ENCODE results near the gene MT1G. TPM values are rescaled to one million over a fixed set of nuclear protein-coding genes. Genes with fewer than 3 reads are reported as not detected.
"Not testable (repeated sequence)": the region's sequence is repeated elsewhere in the genome, so short reads cannot be mapped to it uniquely, and the experiment has no call there.

The MT1G gene
- total RNA-seq, 1 experiment from 2014 or later, result 23.4 TPM

GRCh38 chr16:56621665-56622445, 46.0 kb downstream of the MT1G start:
- H3K4me1 ChIP-seq (ENCODE audit: insufficient read depth, low read length); H3K9me3 ChIP-seq (ENCODE audit: control insufficient read depth, low read depth, low read length); H2AFZ ChIP-seq (ENCODE audit: low read length); H2BK120ac ChIP-seq (ENCODE audit: low read depth, low read length, poor library complexity, severe bottlenecking); H4K8ac ChIP-seq (replicated peaks; ENCODE audit: insufficient read length, low read depth, low read length); H3K18ac ChIP-seq (ENCODE audit: insufficient read length, low read depth, low read length); H3K23ac ChIP-seq (ENCODE audit: insufficient read length, low read depth, low read length); H2AK5ac ChIP-seq (ENCODE audit: insufficient read length, low read length); H3K79me2 ChIP-seq (ENCODE audit: insufficient read depth, low read length); H4K91ac ChIP-seq (ENCODE audit: insufficient read length, low read depth, low read length); DNase-seq; H3K14ac ChIP-seq (ENCODE audit: insufficient read depth, low read length); H3K79me1 ChIP-seq (ENCODE audit: insufficient read depth, low read depth, low read length, poor library complexity, severe bottlenecking); H3K9ac ChIP-seq (ENCODE audit: extremely low read depth, insufficient read length, low read length); H3K4ac ChIP-seq (ENCODE audit: low read depth, low read length); H3K27ac ChIP-seq (ENCODE audit: insufficient read length, low read depth, low read length); H2BK5ac ChIP-seq (ENCODE audit: insufficient read length, low read length); H3K27ac Mint-ChIP-seq; H3K36me3 Mint-ChIP-seq (ENCODE audit: insufficient read depth in 1 of 3, low read depth in 3 of 3); H3K56ac ChIP-seq (ENCODE audit: insufficient read length, low read depth, low read length); H3T11ph ChIP-seq (ENCODE audit: low read length); H4K5ac ChIP-seq (ENCODE audit: insufficient read length, low read depth, low read length); H3K4me2 ChIP-seq (ENCODE audit: insufficient read depth, insufficient read length, low read length); H4K20me1 ChIP-seq (ENCODE audit: control insufficient read depth, insufficient read depth, insufficient read length); H2BK20ac ChIP-seq (ENCODE audit: low read depth, low read length, poor library complexity, severe bottlenecking); H2BK12ac ChIP-seq (ENCODE audit: insufficient read length, low read depth, low read length); H3K4me3 Mint-ChIP-seq; H2BK15ac ChIP-seq (ENCODE audit: low read depth, low read length): not testable (repeated sequence)
- peaks cover 17% of the 10 kb centered on the region for H3K23me2 ChIP-seq (ENCODE audit: insufficient read length, low read depth, low read length, poor library complexity, severe bottlenecking)
- H3K9me3 Mint-ChIP-seq, result peaks cover 3 to 19% of the 10 kb centered on the region in 2 experiments; a peak in 3 of 5 replicates
- peaks cover 65% of the 10 kb centered on the region for H3K27me3 ChIP-seq (ENCODE audit: insufficient read depth, low read length)
- H3K27me3 Mint-ChIP-seq (ENCODE audit: low read depth), result peaks cover 94% of the 10 kb centered on the region
- no CpG with 5 or more reads among the region's 4 CpGs for WGBS (ENCODE audit: extremely low coverage, insufficient read length, low lambda C conversion rate)
- peaks cover 59 to 73% of the 10 kb centered on the region in 2 experiments for H3K4me1 Mint-ChIP-seq

Measured in H9 (cell line).